HepG2 (cell line): Measurements from ENCODE around the gene TTC23L. TPM values are rescaled to one million over a fixed set of nuclear protein-coding genes. Genes with fewer than 3 reads are reported as not detected.

ENCODE experiments used
- ATAC-seq: fragments of 200-7000 bp; cut with Tn5 transposase; 3 replicates; pipeline ENCODE4 v1.9.1; 2020; ENCODE audit warnings: mild to moderate bottlenecking, moderate library complexity
- BruUV-seq: library from RNA; stranded (reverse); fragments of 400-500 nt; replicated peaks from 2 replicates; lab custom pipeline; 2021; lab: Mats Ljungman, UMichigan
- CTCF ChIA-PET: fragments of 300-600 bp; formaldehyde crosslinking; extraction: SDS; loops from one replicate; lab custom pipeline; 2021; ENCODE audit warnings: low total read pairs, inconsistent platforms, low intra/inter-chr PET ratio; lab: Yijun Ruan, JAX
- POLR2A ChIA-PET: fragments of 350-600 bp; sonication (Branson Sonifier 250); formaldehyde crosslinking; loops from one replicate; lab custom pipeline; 2020; ENCODE audit warnings: antibody characterized with exemption, inconsistent platforms; lab: Yijun Ruan, JAX
- DNase-seq: peaks from one replicate; pipeline ENCODE4 v3.0.0-alpha.2; 2015; ENCODE audit warnings: low spot score
- FAIRE-seq: peaks from 3 replicates; lab custom pipeline; 2011; peaks lifted over from hg19 to GRCh38; lab: Jason Lieb, UNC
- H2AFZ ChIP-seq: one replicate; pipeline ENCODE4 v1.6.1; 2011; ENCODE audit warnings: low read length, inconsistent platforms
- H3K27ac ChIP-seq: fragments of 300-600 bp; 3 replicates; pipeline ENCODE4 v1.8.0; 2011; ENCODE audit warnings: mixed run types, mild to moderate bottlenecking, mixed read lengths, low read length, inconsistent platforms; ENCODE audit not compliant: insufficient read depth; ENCODE audit errors: extremely low read length
- H3K27me3 ChIP-seq, 2 experiments: fragments of 200-600 bp in 1 of 2; 2 replicates in 1 of 2; 3 replicates in 1 of 2; pipeline versions ENCODE4 v1.6.0 to v1.8.0; 2011; ENCODE audit warnings: low read length in 2 of 2, mild to moderate bottlenecking in 2 of 2, moderate library complexity in 2 of 2, inconsistent platforms in 1 of 2; ENCODE audit not compliant: insufficient read depth in 2 of 2, control insufficient read depth in 1 of 2
- H3K36me3 ChIP-seq, 2 experiments: fragments of 200-600 bp in 1 of 2; replicated peaks in 1 of 2; 2 replicates in 1 of 2; 3 replicates in 1 of 2; pipeline versions ENCODE4 v1.5.1 to v1.8.0; 2011; ENCODE audit warnings: low read length in 2 of 2, inconsistent platforms in 1 of 2; ENCODE audit not compliant: insufficient read depth in 2 of 2, control insufficient read depth in 1 of 2
- H3K4me1 ChIP-seq: 2 replicates; pipeline ENCODE4 v1.5.1; 2012; ENCODE audit warnings: low read length, inconsistent platforms; ENCODE audit not compliant: insufficient read depth
- H3K4me2 ChIP-seq: 2 replicates; pipeline ENCODE4 v1.6.0; 2011; ENCODE audit warnings: low read depth, low read length, inconsistent platforms
- H3K4me3 ChIP-seq, 3 experiments: fragments of 200-600 bp in 1 of 3; sonication (generic), shearing (Covaris generic) in 1 of 3; replicated peaks in 1 of 3; 2 replicates each; pipeline ENCODE4 v1.5.1; 2011 to 2016; ENCODE audit warnings: low read length in 3 of 3, inconsistent platforms in 2 of 3, low read depth in 2 of 3, mild to moderate bottlenecking in 2 of 3, control low read depth in 1 of 3, mixed read lengths in 1 of 3; ENCODE audit not compliant: insufficient read depth in 1 of 3
- H3K79me2 ChIP-seq: one replicate; pipeline ENCODE4 v1.6.1; 2011; ENCODE audit warnings: low read length, inconsistent platforms; ENCODE audit not compliant: insufficient read depth
- H3K9ac ChIP-seq: 2 replicates; pipeline ENCODE4 v1.6.0; 2011; ENCODE audit warnings: mild to moderate bottlenecking, low read depth, low read length, inconsistent platforms; ENCODE audit not compliant: insufficient read depth
- H3K9me3 ChIP-seq: 2 replicates; pipeline ENCODE4 v1.5.1; 2012; ENCODE audit warnings: mild to moderate bottlenecking, low read length
- H4K20me1 ChIP-seq: 2 replicates; pipeline ENCODE4 v1.6.0; 2011; ENCODE audit warnings: inconsistent platforms, mild to moderate bottlenecking, low read length, moderate library complexity; ENCODE audit not compliant: insufficient read depth
- AKAP8 ChIP-seq: sonication (generic); formaldehyde crosslinking; IDR thresholded peaks from 2 replicates; pipeline ENCODE4 v1.5.1; 2020; ENCODE audit warnings: mild to moderate bottlenecking, missing genetic modification reagents
- BRCA1 ChIP-seq: sonication (generic); formaldehyde crosslinking; IDR thresholded peaks from 2 replicates; pipeline ENCODE4 v1.4.0; 2020; ENCODE audit warnings: missing genetic modification reagents
- KDM5B ChIP-seq: sonication (generic); formaldehyde crosslinking; IDR thresholded peaks from 2 replicates; pipeline ENCODE4 v1.4.0; 2020; ENCODE audit warnings: missing genetic modification reagents, mild to moderate bottlenecking, borderline replicate concordance
- SMC3 ChIP-seq: IDR thresholded peaks from 2 replicates; pipeline ENCODE4 v1.6.1; 2011; ENCODE audit warnings: low read length, improper control_type of control experiment
- WIZ ChIP-seq: sonication (generic); formaldehyde crosslinking; IDR thresholded peaks from 2 replicates; pipeline ENCODE4 v1.5.1; 2020; ENCODE audit warnings: mild to moderate bottlenecking, missing genetic modification reagents
- ZNF121 ChIP-seq: sonication (generic); formaldehyde crosslinking; IDR thresholded peaks from 2 replicates; pipeline ENCODE4 v1.5.0; 2020; ENCODE audit warnings: mild to moderate bottlenecking, missing genetic modification reagents
- ZNF225 ChIP-seq: sonication (generic); formaldehyde crosslinking; IDR thresholded peaks from 2 replicates; pipeline ENCODE4 v1.4.0; 2020; ENCODE audit warnings: mild to moderate bottlenecking, missing genetic modification reagents
- ZNF296 ChIP-seq: sonication (generic); formaldehyde crosslinking; conservative IDR thresholded peaks from 2 replicates; pipeline ENCODE4 v1.5.0; 2020; ENCODE audit warnings: mild to moderate bottlenecking, missing genetic modification reagents
- ZNF496 ChIP-seq: sonication (generic); formaldehyde crosslinking; IDR thresholded peaks from 2 replicates; pipeline ENCODE4 v1.8.1; 2023; ENCODE audit warnings: mild to moderate bottlenecking, moderate library complexity, missing genetic modification reagents; ENCODE audit not compliant: insufficient replicate concordance
- ZNF839 ChIP-seq: sonication (generic); formaldehyde crosslinking; IDR thresholded peaks from 2 replicates; pipeline ENCODE4 v1.4.0; 2020; ENCODE audit warnings: missing genetic modification reagents, mild to moderate bottlenecking, borderline replicate concordance
- ZNF891 ChIP-seq: sonication (generic); formaldehyde crosslinking; IDR thresholded peaks from 2 replicates; pipeline ENCODE4 v1.5.0; 2020; ENCODE audit warnings: mild to moderate bottlenecking, missing genetic modification reagents
- ZZZ3 ChIP-seq: sonication (generic); formaldehyde crosslinking; IDR thresholded peaks from 2 replicates; pipeline ENCODE4 v1.4.0; 2020; ENCODE audit warnings: missing genetic modification reagents, mild to moderate bottlenecking, borderline replicate concordance
- WGBS: methylation state at CpG from one replicate; pipeline ENCODE4 v1.1.6; 2017; ENCODE audit warnings: low lambda C conversion rate; 5-methylcytosine and 5-hydroxymethylcytosine counted together
- in situ Hi-C: cut with HindIII; loops from 2 replicates; pipeline ENCODE4 v1.10.0; 2017; ENCODE audit warnings: low pct_unique_long_range_greater_than_20kb; ENCODE audit not compliant: extremely low pct_ligation_motif_present
- intact Hi-C: fragments of 100-400 bp; cut with micrococcal nuclease; formaldehyde crosslinking; loops from one replicate; pipeline ENCODE4 v1.10.0; 2022; ENCODE audit not compliant: unreplicated experiment
- polyA plus RNA-seq, 8 experiments: library from polyadenylated mRNA; depleted of rRNA in 3 of 8; stranded (reverse) in 7 of 8; unstranded in 1 of 8; fragments of >200 nt; fragmentation: Illumina TruSeq in 4 of 8; extraction: Trizol in 4 of 8; gene quantifications; 2 replicates each; pipeline versions ENCODE4 v1.2.1 to v1.2.3, GENCODE V29; 2011 to 2016; ENCODE audit warnings: low read depth in 4 of 8, missing spikeins in 1 of 8, mixed read lengths in 1 of 8; ENCODE audit not compliant: insufficient read depth in 1 of 8
- total RNA-seq, 5 experiments: library from RNA; depleted of rRNA; stranded (reverse); fragments of >200 nt; fragmentation: Illumina TruSeq; extraction: Trizol; gene quantifications; 2 replicates each; pipeline ENCODE4 v1.2.3, GENCODE V29; 2016; ENCODE audit warnings: low read depth in 1 of 5
- TF ChIP-seq, protein P1 (sequence below): sonication (generic); formaldehyde crosslinking; IDR thresholded peaks from 2 replicates; pipeline ENCODE4 v1.4.0; 2020; ENCODE audit warnings: missing genetic modification reagents, borderline replicate concordance
- TF ChIP-seq, protein P2 (sequence below): fragments of 450-650 bp; IDR thresholded peaks from 2 replicates; pipeline ENCODE4 v1.6.1; 2016
- TF ChIP-seq, protein P3 (sequence below): IDR thresholded peaks from 2 replicates; pipeline ENCODE4 v1.6.1; 2016; ENCODE audit warnings: mild to moderate bottlenecking
- TF ChIP-seq, protein P4 (sequence below): sonication (generic); formaldehyde crosslinking; IDR thresholded peaks from 2 replicates; pipeline ENCODE4 v1.5.0; 2020; ENCODE audit warnings: missing genetic modification reagents
- TF ChIP-seq, protein P5 (sequence below): sonication (generic); formaldehyde crosslinking; IDR thresholded peaks from 2 replicates; pipeline ENCODE4 v1.4.0; 2020; ENCODE audit warnings: missing genetic modification reagents, borderline replicate concordance

Gene TTC23L
- total and polyA plus RNA-seq, 2 of the 13 experiments (the other 11 are each of a cell fraction or from before 2014, with no cell fraction given): 0.37 to 1.4 TPM

DNA sequence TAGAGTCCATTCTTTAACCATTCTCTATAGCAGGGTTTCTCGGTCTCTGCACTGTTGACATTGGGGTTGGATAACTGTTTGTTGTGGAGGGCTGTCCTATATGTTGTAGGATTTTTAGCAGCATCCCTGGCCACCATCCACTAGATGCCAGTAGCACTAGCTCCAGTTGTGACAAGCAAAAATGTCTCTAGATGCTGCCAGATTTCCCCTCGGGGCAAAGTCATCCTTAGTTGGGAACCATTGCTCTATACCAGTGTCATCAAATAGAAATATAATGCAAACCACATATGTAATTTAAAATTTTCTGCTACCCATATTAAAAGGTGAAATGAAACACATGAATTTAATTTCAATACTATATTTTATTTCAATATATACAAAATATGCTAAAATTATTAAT, 2.9 kb downstream of the TTC23L start:
- BruUV-seq: no TSS peak
- ATAC-seq: no peak
- no peak overlapping the region for H3K9ac ChIP-seq
- H3K9me3 ChIP-seq: no peaks in the 10 kb centered on the region
- H3K4me1 ChIP-seq: peaks cover 23% of the 10 kb centered on the region
- intact Hi-C loops: no loop called here
- no peaks in the 10 kb centered on the region; a peak in 1 of 5 replicates for H3K27me3 ChIP-seq
- H3K36me3 ChIP-seq: no peaks in the 10 kb centered on the region
- no peak overlapping the region for H3K27ac ChIP-seq
- 56% methylated on average over 2 of the region's 2 CpGs for WGBS
- POLR2A ChIA-PET: no interaction called here
- no peaks in the 10 kb centered on the region for H4K20me1 ChIP-seq
- H3K79me2 ChIP-seq: no peaks in the 10 kb centered on the region
- no peak for FAIRE-seq
- H2AFZ ChIP-seq: no peak overlapping the region
- in situ Hi-C loops: no loop called here
- H3K4me2 ChIP-seq: no peak overlapping the region
- CTCF ChIA-PET: no interaction called here
- H3K4me3 ChIP-seq: no peak overlapping the region
- DNase-seq: no peak
- TF ChIP-seq, protein P1, sequence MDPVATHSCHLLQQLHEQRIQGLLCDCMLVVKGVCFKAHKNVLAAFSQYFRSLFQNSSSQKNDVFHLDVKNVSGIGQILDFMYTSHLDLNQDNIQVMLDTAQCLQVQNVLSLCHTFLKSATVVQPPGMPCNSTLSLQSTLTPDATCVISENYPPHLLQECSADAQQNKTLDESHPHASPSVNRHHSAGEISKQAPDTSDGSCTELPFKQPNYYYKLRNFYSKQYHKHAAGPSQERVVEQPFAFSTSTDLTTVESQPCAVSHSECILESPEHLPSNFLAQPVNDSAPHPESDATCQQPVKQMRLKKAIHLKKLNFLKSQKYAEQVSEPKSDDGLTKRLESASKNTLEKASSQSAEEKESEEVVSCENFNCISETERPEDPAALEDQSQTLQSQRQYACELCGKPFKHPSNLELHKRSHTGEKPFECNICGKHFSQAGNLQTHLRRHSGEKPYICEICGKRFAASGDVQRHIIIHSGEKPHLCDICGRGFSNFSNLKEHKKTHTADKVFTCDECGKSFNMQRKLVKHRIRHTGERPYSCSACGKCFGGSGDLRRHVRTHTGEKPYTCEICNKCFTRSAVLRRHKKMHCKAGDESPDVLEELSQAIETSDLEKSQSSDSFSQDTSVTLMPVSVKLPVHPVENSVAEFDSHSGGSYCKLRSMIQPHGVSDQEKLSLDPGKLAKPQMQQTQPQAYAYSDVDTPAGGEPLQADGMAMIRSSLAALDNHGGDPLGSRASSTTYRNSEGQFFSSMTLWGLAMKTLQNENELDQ (CRISPR knock-in tag): no peak
- TF ChIP-seq, protein P2, sequence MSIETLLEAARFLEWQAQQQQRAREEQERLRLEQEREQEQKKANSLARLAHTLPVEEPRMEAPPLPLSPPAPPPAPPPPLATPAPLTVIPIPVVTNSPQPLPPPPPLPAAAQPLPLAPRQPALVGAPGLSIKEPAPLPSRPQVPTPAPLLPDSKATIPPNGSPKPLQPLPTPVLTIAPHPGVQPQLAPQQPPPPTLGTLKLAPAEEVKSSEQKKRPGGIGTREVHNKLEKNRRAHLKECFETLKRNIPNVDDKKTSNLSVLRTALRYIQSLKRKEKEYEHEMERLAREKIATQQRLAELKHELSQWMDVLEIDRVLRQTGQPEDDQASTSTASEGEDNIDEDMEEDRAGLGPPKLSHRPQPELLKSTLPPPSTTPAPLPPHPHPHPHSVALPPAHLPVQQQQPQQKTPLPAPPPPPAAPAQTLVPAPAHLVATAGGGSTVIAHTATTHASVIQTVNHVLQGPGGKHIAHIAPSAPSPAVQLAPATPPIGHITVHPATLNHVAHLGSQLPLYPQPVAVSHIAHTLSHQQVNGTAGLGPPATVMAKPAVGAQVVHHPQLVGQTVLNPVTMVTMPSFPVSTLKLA: no peak
- no peak for TF ChIP-seq ZZZ3 (CRISPR knock-in tag)
- TF ChIP-seq, protein P3, sequence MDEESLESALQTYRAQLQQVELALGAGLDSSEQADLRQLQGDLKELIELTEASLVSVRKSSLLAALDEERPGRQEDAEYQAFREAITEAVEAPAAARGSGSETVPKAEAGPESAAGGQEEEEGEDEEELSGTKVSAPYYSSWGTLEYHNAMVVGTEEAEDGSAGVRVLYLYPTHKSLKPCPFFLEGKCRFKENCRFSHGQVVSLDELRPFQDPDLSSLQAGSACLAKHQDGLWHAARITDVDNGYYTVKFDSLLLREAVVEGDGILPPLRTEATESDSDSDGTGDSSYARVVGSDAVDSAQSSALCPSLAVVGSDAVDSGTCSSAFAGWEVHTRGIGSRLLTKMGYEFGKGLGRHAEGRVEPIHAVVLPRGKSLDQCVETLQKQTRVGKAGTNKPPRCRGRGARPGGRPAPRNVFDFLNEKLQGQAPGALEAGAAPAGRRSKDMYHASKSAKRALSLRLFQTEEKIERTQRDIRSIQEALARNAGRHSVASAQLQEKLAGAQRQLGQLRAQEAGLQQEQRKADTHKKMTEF (CRISPR knock-in tag): no peak
- TF ChIP-seq WIZ (CRISPR knock-in tag): no peak
- no peak for TF ChIP-seq SMC3
- no peak for TF ChIP-seq ZNF121 (CRISPR knock-in tag)
- no peak for TF ChIP-seq KDM5B (CRISPR knock-in tag)
- no peak for TF ChIP-seq ZNF225 (CRISPR knock-in tag)
- no peak for TF ChIP-seq BRCA1 (CRISPR knock-in tag)
- TF ChIP-seq, protein P4, sequence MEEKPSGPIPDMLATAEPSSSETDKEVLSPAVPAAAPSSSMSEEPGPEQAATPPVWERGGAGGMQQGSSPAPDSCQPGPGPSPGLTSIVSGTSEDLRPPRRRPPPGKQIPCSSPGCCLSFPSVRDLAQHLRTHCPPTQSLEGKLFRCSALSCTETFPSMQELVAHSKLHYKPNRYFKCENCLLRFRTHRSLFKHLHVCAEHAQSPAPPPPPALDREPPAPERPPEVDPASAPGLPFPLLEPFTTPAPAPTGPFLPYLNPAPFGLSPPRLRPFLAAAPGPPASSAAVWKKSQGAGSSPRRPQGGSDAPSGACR: no peak
- TF ChIP-seq AKAP8 (CRISPR knock-in tag): no peak
- TF ChIP-seq ZNF296 (CRISPR knock-in tag): no peak
- TF ChIP-seq ZNF839 (CRISPR knock-in tag): no peak
- no peak for TF ChIP-seq ZNF496
- TF ChIP-seq, protein P5, sequence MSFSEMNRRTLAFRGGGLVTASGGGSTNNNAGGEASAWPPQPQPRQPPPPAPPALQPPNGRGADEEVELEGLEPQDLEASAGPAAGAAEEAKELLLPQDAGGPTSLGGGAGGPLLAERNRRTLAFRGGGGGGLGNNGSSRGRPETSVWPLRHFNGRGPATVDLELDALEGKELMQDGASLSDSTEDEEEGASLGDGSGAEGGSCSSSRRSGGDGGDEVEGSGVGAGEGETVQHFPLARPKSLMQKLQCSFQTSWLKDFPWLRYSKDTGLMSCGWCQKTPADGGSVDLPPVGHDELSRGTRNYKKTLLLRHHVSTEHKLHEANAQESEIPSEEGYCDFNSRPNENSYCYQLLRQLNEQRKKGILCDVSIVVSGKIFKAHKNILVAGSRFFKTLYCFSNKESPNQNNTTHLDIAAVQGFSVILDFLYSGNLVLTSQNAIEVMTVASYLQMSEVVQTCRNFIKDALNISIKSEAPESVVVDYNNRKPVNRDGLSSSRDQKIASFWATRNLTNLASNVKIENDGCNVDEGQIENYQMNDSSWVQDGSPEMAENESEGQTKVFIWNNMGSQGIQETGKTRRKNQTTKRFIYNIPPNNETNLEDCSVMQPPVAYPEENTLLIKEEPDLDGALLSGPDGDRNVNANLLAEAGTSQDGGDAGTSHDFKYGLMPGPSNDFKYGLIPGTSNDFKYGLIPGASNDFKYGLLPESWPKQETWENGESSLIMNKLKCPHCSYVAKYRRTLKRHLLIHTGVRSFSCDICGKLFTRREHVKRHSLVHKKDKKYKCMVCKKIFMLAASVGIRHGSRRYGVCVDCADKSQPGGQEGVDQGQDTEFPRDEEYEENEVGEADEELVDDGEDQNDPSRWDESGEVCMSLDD (CRISPR knock-in tag): no peak
- TF ChIP-seq ZNF891: no peak
